ENCODE data around the gene NKAIN1.
"Not testable (repeated sequence)": the region's sequence is repeated elsewhere in the genome, so short reads cannot be mapped to it uniquely, and the experiment has no call there.

NKAIN1 gene

GRCh38 chr1:31239653-31240241 lies at the start of gene NKAIN1:
Gene NKAIN1, minus strand, starts transcription at chr1:31239887. Its CDS starts 340 bp downstream, at chr1:31239547.
- DNase-seq (ENCODE audit: extremely low spot score), result peak; percentile 78
- ChIA-PET POLR2A (no interaction called here), CTCF (no interaction called here)
- TF ChIP-seq FOXA1 (IDR thresholded peaks at IDR 0.05) (no peak), SUZ12 (IDR thresholded peaks at IDR 0.05) (no peak), L3MBTL2 (conservative IDR thresholded peaks at IDR 0.05) (no peak), SP1 (IDR thresholded peaks at IDR 0.05) (no peak), ARNT (IDR thresholded peaks at IDR 0.05) (no peak), FOXM1 (IDR thresholded peaks at IDR 0.05; ENCODE audit: borderline replicate concordance) (no peak), BHLHE40 (IDR thresholded peaks at IDR 0.05; ENCODE audit: borderline replicate concordance) (no peak), CTBP1 (IDR thresholded peaks at IDR 0.05; ENCODE audit: borderline replicate concordance) (no peak), NFRKB (IDR thresholded peaks at IDR 0.05) (no peak), TARDBP (IDR thresholded peaks at IDR 0.05) (no peak), ZNF384 (IDR thresholded peaks at IDR 0.05) (no peak)

- ChIA-PET POLR2A (no interaction called here), CTCF (no interaction called here)
- DNase-seq (ENCODE audit: extremely low spot score), result no peak
- TF ChIP-seq ZNF384 (IDR thresholded peaks at IDR 0.05) (no peak), SUZ12 (IDR thresholded peaks at IDR 0.05) (no peak), TARDBP (IDR thresholded peaks at IDR 0.05) (no peak), L3MBTL2 (conservative IDR thresholded peaks at IDR 0.05) (no peak), FOXA1 (IDR thresholded peaks at IDR 0.05) (no peak), NFRKB (IDR thresholded peaks at IDR 0.05) (no peak), SP1 (IDR thresholded peaks at IDR 0.05) (no peak), PKNOX1 (IDR thresholded peaks at IDR 0.05) (no peak), FOXK2 (IDR thresholded peaks at IDR 0.05) (no peak), FOXM1 (IDR thresholded peaks at IDR 0.05; ENCODE audit: borderline replicate concordance) (no peak), ELF4 (IDR thresholded peaks at IDR 0.05) (no peak), LEF1 (IDR thresholded peaks at IDR 0.05; ENCODE audit: borderline replicate concordance) (no peak), CTBP1 (IDR thresholded peaks at IDR 0.05; ENCODE audit: borderline replicate concordance) (no peak), ARNT (IDR thresholded peaks at IDR 0.05) (no peak), HDGF (IDR thresholded peaks at IDR 0.05; ENCODE audit: borderline replicate concordance) (no peak), BHLHE40 (IDR thresholded peaks at IDR 0.05; ENCODE audit: borderline replicate concordance) (no peak)
These were observed 49.3 kb upstream of the NKAIN1 start for GRCh38 chr1:31289021-31289420.

GRCh38 chr1:31287791-31288190 lies 48.1 kb upstream of the NKAIN1 start:
- DNase-seq (ENCODE audit: extremely low spot score); CTCF ChIA-PET: not testable (repeated sequence)
- POLR2A ChIA-PET, result interaction anchor here (1.6 kb wide), 1 partner anchor 9 kb away, joined by 7 read pairs; the partner anchor contains the start of genes SNRNP40 and ZCCHC17

- POLR2A ChIA-PET; DNase-seq (ENCODE audit: extremely low spot score); CTCF ChIA-PET: not testable (repeated sequence)
These were observed 42.7 kb upstream of the NKAIN1 start for GRCh38 chr1:31282426-31282825.

- ChIA-PET POLR2A (no interaction called here), CTCF (interaction anchor here (1.2 to 3.6 kb wide), 2 partner anchors 88 to 90 kb away, joined by 3 to 9 read pairs; no protein-coding TSS in a partner anchor)
- DNase-seq (ENCODE audit: extremely low spot score), result no peak
- TF ChIP-seq PKNOX1 (IDR thresholded peaks at IDR 0.05) (no peak), HDGF (IDR thresholded peaks at IDR 0.05; ENCODE audit: borderline replicate concordance) (no peak), FOXM1 (IDR thresholded peaks at IDR 0.05; ENCODE audit: borderline replicate concordance) (no peak), CTBP1 (IDR thresholded peaks at IDR 0.05; ENCODE audit: borderline replicate concordance) (no peak), BHLHE40 (IDR thresholded peaks at IDR 0.05; ENCODE audit: borderline replicate concordance) (no peak), NFRKB (IDR thresholded peaks at IDR 0.05) (no peak), SP1 (IDR thresholded peaks at IDR 0.05) (no peak), TARDBP (IDR thresholded peaks at IDR 0.05) (no peak)
These were observed 33.9 kb upstream of the NKAIN1 start for GRCh38 chr1:31273619-31274018.

- POLR2A ChIA-PET, result interaction anchor here (2.0 kb wide), 1 partner anchor 24 kb away, joined by 10 read pairs; the partner anchor contains the start of genes SNRNP40 and ZCCHC17
- TF ChIP-seq L3MBTL2 (conservative IDR thresholded peaks at IDR 0.05), result no peak
- no peak for TF ChIP-seq ARNT (IDR thresholded peaks at IDR 0.05)
- TF ChIP-seq ZNF384 (IDR thresholded peaks at IDR 0.05), result no peak
- no peak for TF ChIP-seq FOXM1 (IDR thresholded peaks at IDR 0.05; ENCODE audit: borderline replicate concordance)
- TF ChIP-seq CTBP1 (IDR thresholded peaks at IDR 0.05; ENCODE audit: borderline replicate concordance), result no peak
- TF ChIP-seq HDGF (IDR thresholded peaks at IDR 0.05; ENCODE audit: borderline replicate concordance), result no peak
- TF ChIP-seq SUZ12 (IDR thresholded peaks at IDR 0.05), result no peak
- TF ChIP-seq SP1 (IDR thresholded peaks at IDR 0.05), result no peak
- no peak for TF ChIP-seq PKNOX1 (IDR thresholded peaks at IDR 0.05)
- TF ChIP-seq FOXK2 (IDR thresholded peaks at IDR 0.05), result no peak
- TF ChIP-seq BHLHE40 (IDR thresholded peaks at IDR 0.05; ENCODE audit: borderline replicate concordance), result no peak
- no peak for TF ChIP-seq ELF4 (IDR thresholded peaks at IDR 0.05)
- no peak for TF ChIP-seq FOXA1 (IDR thresholded peaks at IDR 0.05)
- no peak for TF ChIP-seq TARDBP (IDR thresholded peaks at IDR 0.05)
- TF ChIP-seq LEF1 (IDR thresholded peaks at IDR 0.05; ENCODE audit: borderline replicate concordance), result no peak
- TF ChIP-seq NFRKB (IDR thresholded peaks at IDR 0.05), result no peak
- CTCF ChIA-PET, result interaction anchor here (0.9 to 3.6 kb wide), 3 partner anchors 9 to 88 kb away, joined by 3 to 9 read pairs (median 3); no protein-coding TSS in a partner anchor
- DNase-seq (ENCODE audit: extremely low spot score), result no peak
These were observed 32.7 kb upstream of the NKAIN1 start for GRCh38 chr1:31272369-31272768.

Measured in HEK293T (cell line).